ENCODE results near the gene TNFSF13. TPM values are rescaled to one million over a fixed set of nuclear protein-coding genes. Genes with fewer than 3 reads are reported as not detected.

The TNFSF13 gene
- total and polyA plus RNA-seq, 2 of the 4 experiments (the other 2 are of a cell fraction) = 1.3 TPM; not detected in 1

GRCh38 chr17:7590743-7591142, 32.2 kb downstream of the TNFSF13 start:
- Histone ChIP-seq H4K8ac (ENCODE audit: low read depth in 2 of 2, low read length in 2 of 2) (peak overlapping the region in 1 of 2 experiments; percentile 57; a peak in 2 of 4 replicates), H3K4ac (ENCODE audit: low read depth, low read length) (0 out of 2 replicates have a peak overlapping the region, but pooled peaks have one; percentile 6), H3K79me1 (ENCODE audit: low read depth in 1 of 2, low read length in 2 of 2) (peaks cover 20 to 53% of the 10 kb centered on the region in 2 experiments), H3K36me3 (ENCODE audit: control insufficient read depth, insufficient read depth, low read length) (peaks cover 57% of the 10 kb centered on the region), H3K27me3 (ENCODE audit: control insufficient read depth, insufficient read depth, low read length) (no peaks in the 10 kb centered on the region), H3K9me1 (ENCODE audit: insufficient read depth, low read length) (peaks cover 11% of the 10 kb centered on the region), H4K20me1 (ENCODE audit: insufficient read depth, low read length) (peaks cover 15% of the 10 kb centered on the region), H2BK120ac (ENCODE audit: low read depth, low read length) (no peak overlapping the region), H3K14ac (replicated peaks; ENCODE audit: low read depth, low read length) (no peak overlapping the region), H2AFZ (replicated peaks; ENCODE audit: low read length, poor library complexity) (no peak overlapping the region), H3K4me1 (ENCODE audit: control insufficient read depth, insufficient read depth, low read length) (peaks cover 31% of the 10 kb centered on the region), H2BK15ac (ENCODE audit: low read depth, low read length) (no peak overlapping the region), H3K4me3 (ENCODE audit: insufficient read depth, low read depth, low read length) (no peak overlapping the region), H3K4me2 (ENCODE audit: low read depth, low read length) (no peak overlapping the region), H3K9ac (ENCODE audit: low read depth, low read length) (no peak overlapping the region), H3K18ac (ENCODE audit: low read depth, low read length) (no peak overlapping the region), H2AK5ac (ENCODE audit: low read depth, low read length) (peak overlapping the region; percentile 6; the same call in 1 of the 2 replicates), H3K27ac (ENCODE audit: insufficient read depth, low read length) (peak overlapping the region; percentile 0; the same call in 1 of the 2 replicates), H2BK5ac (ENCODE audit: low read depth, low read length, poor library complexity, severe bottlenecking) (peak overlapping the region; percentile 71), H4K5ac (ENCODE audit: low read depth, low read length) (no peak overlapping the region), H2BK20ac (ENCODE audit: low read depth, low read length) (no peak overlapping the region), H2AK9ac (replicated peaks; ENCODE audit: low read depth, low read length, poor library complexity) (peak overlapping the region; percentile 91), H4K91ac (ENCODE audit: insufficient read depth, low read depth, low read length) (0 out of 2 replicates have a peak overlapping the region, but pooled peaks have one; percentile 3), H3K23ac (ENCODE audit: low read depth, low read length) (no peak overlapping the region), H3K56ac (ENCODE audit: extremely low read depth, insufficient read depth, low read length) (no peak overlapping the region), H3K9me3 (ENCODE audit: control insufficient read depth, insufficient read depth, low read length) (no peaks in the 10 kb centered on the region)
- BruUV-seq (replicated peaks) = no TSS peak
- DNase-seq (peak; percentile 70), ATAC-seq (ENCODE audit: low read depth) (peak; percentile 53)
- in situ Hi-C loops (cut with MboI; ENCODE audit: low sequenced_read_pairs) (no loop called here), dilution Hi-C loops (cut with HindIII; ENCODE audit: low sequenced_read_pairs, unreplicated experiment) (no loop called here), intact Hi-C loops (cut with micrococcal nuclease) (no loop called here)
- WGBS, 2 experiments (ENCODE audit: extremely low coverage in 2 of 2, insufficient read length in 1 of 2) = 100% methylated on average over 1 of the region's 4 CpGs; no CpG with 5 or more reads in 1 of the 2 experiments
- TF ChIP-seq RCOR1 (IDR thresholded peaks at IDR 0.05; ENCODE audit: insufficient replicate concordance, low read length) = peak; percentile 5
- TF ChIP-seq FOS (IDR thresholded peaks at IDR 0.05; ENCODE audit: low read depth, low read length) = no peak
- POLR2A ChIA-PET (ENCODE audit: unreplicated experiment) = no interaction called here
- CTCF ChIA-PET = no interaction called here

Measured in IMR-90 (cell line).